GM21717 (cell line): ENCODE measurements around the gene PGGT1B.
A peak's percentile ranks its signal among the peaks of the same experiment; 100 is the strongest.
"Not testable (repeated sequence)": the region's sequence is repeated elsewhere in the genome, so short reads cannot be mapped to it uniquely, and the experiment has no call there.

Source experiments
- ATAC-seq: cut with Tn5 transposase; IDR thresholded peaks from one replicate; pipeline ENCODE4 v1.9.1; 2021; ENCODE audit warnings: mild to moderate bottlenecking, moderate library complexity; ENCODE audit not compliant: unreplicated experiment

Gene PGGT1B

GRCh38 chr5:115262011-115262320 is 711 bp downstream of the PGGT1B start:
- peak; percentile 41 for ATAC-seq

- no peak for ATAC-seq
These were observed 2.4 kb downstream of the PGGT1B start for GRCh38 chr5:115260248-115260647.

- ATAC-seq = no peak
These were observed 4.7 kb downstream of the PGGT1B start for GRCh38 chr5:115257981-115258380.

GRCh38 chr5:115249379-115249778 is 13.3 kb downstream of the PGGT1B start:
- not testable (repeated sequence) for ATAC-seq

- peak; percentile 73 for ATAC-seq
These were observed 16.2 kb downstream of the PGGT1B start for GRCh38 chr5:115246361-115246991.

- ATAC-seq = peak; percentile 77
These were observed 19.3 kb downstream of the PGGT1B start for GRCh38 chr5:115243412-115243811.

- ATAC-seq = no peak
These were observed 20.6 kb downstream of the PGGT1B start for GRCh38 chr5:115241881-115242642.

GRCh38 chr5:115237066-115237465 is 25.6 kb downstream of the PGGT1B start:
- no peak for ATAC-seq

- ATAC-seq = no peak
These were observed 26.1 kb downstream of the PGGT1B start for GRCh38 chr5:115236599-115236998.

- no peak for ATAC-seq
These were observed 31.1 kb downstream of the PGGT1B start for GRCh38 chr5:115231598-115231997.

- no peak for ATAC-seq
These were observed 33.1 kb downstream of the PGGT1B start for GRCh38 chr5:115229606-115230005.

- ATAC-seq = no peak
These were observed 35.4 kb downstream of the PGGT1B start for GRCh38 chr5:115227281-115227680.

- ATAC-seq = no peak
These were observed 48.1 kb downstream of the PGGT1B start for GRCh38 chr5:115214541-115214940.

- ATAC-seq = peak; percentile 100
These were observed 53.4 kb downstream of the PGGT1B start for GRCh38 chr5:115209279-115209678.

- ATAC-seq = no peak
These were observed 59.7 kb downstream of the PGGT1B start for GRCh38 chr5:115202952-115203351.

GRCh38 chr5:115196161-115196560 is 66.5 kb downstream of the PGGT1B start:
- no peak for ATAC-seq

GRCh38 chr5:115194676-115195075 is 68.0 kb downstream of the PGGT1B start:
- ATAC-seq = no peak

GRCh38 chr5:115193295-115193694 is 69.4 kb downstream of the PGGT1B start:
- ATAC-seq = no peak

- ATAC-seq = no peak
These were observed 70.6 kb downstream of the PGGT1B start for GRCh38 chr5:115192098-115192497.

- ATAC-seq = no peak
These were observed 71.1 kb downstream of the PGGT1B start for GRCh38 chr5:115191474-115192031.

GRCh38 chr5:115190388-115190787 is 72.3 kb downstream of the PGGT1B start:
- no peak for ATAC-seq

GRCh38 chr5:115189866-115190265 is 72.8 kb downstream of the PGGT1B start:
- no peak for ATAC-seq
